HG03095 (cell line): ENCODE results near the gene MFSD2B.
"Not testable (repeated sequence)": the region's sequence is repeated elsewhere in the genome, so short reads cannot be mapped to it uniquely, and the experiment has no call there.

Experiments used
- ATAC-seq: cut with Tn5 transposase; IDR thresholded peaks from one replicate; pipeline ENCODE4 v1.9.1; 2021; ENCODE audit warnings: moderate library complexity; ENCODE audit not compliant: unreplicated experiment

MFSD2B gene

GRCh38 chr2:24017711-24018110 is 7.8 kb downstream of the MFSD2B start:
- no peak for ATAC-seq

- no peak for ATAC-seq
Measured at GRCh38 chr2:24018241-24018640, 8.4 kb downstream of the MFSD2B start.

DNA sequence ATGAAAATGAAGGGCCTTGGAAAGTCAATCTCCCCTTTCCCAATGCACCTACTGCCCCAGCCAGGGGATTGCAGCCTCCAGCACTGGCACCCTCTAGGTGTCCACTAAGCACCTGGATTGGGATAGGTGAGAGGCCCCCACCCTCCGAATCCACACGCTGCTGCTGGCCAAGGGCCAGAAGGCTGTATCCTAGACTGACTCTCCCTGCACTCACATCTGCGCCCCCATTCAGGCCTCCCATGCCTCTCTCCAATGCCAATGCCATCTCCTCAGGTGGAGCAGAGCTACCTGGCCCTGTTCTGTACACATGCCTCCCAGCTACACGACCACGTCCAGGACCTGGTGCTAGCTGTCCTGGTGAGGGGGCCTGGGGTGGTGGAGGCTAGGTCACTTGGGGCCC is 9.8 kb downstream of the MFSD2B start:
- no peak for ATAC-seq

DNA sequence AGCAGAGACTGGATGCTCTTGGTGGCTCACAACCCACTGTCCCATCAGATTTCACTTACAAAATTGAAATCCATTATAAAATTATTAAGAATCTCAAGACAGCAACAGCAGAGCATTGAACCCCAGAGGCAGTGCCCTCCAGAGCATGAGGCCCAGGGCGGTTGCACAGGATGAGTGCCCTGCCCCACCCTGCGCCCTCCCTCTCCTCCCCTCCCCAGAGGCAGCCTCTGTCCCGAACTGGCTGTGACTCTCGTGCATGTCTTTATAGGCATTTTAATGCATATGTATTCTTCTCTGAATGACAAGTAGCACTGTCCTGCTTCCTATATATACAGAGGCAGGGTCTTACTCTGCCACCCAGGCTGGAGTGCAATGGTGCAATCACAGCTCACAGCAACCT is 10.4 kb downstream of the MFSD2B start:
- ATAC-seq: no peak

DNA sequence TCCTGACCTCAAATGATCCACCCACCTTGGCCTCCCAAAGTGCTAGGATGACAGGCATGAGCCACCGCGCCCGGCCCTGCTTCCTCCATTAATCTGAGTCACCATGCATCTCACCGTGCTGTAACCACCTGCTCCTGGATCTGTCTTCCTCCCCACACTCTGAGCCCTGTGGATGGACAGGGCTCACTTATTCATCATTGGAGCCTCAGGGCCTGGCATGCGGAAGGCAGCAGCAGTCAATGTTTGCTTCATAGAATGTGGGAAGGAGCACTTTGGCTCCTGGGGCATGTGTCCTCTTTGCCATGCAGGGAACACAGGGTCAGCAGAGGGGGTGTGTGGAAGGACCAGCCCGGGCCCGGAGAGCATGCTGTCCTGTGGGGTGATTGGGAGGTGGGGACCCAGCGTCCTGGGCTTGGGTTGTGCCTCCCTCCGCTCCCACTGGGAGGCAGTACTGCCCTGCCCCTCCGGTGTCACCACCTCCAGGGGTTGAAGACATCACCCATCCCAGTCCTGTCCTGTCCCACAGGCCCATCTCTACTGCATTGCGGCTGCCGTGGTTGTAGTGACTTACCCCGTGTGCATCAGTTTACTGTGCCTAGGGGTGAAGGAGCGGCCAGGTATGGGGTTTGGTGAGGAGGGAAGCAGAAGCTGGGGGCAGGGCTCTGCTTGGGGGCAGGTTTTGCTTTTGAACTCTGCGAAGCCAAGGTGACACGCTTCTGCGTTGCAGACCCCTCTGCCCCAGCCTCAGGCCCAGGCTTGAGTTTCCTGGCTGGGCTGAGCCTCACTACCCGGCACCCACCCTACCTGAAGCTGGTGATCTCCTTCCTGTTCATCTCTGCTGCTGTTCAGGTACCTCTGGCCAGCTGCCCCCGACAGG is 11.5 kb downstream of the MFSD2B start:
- no peak for ATAC-seq

DNA sequence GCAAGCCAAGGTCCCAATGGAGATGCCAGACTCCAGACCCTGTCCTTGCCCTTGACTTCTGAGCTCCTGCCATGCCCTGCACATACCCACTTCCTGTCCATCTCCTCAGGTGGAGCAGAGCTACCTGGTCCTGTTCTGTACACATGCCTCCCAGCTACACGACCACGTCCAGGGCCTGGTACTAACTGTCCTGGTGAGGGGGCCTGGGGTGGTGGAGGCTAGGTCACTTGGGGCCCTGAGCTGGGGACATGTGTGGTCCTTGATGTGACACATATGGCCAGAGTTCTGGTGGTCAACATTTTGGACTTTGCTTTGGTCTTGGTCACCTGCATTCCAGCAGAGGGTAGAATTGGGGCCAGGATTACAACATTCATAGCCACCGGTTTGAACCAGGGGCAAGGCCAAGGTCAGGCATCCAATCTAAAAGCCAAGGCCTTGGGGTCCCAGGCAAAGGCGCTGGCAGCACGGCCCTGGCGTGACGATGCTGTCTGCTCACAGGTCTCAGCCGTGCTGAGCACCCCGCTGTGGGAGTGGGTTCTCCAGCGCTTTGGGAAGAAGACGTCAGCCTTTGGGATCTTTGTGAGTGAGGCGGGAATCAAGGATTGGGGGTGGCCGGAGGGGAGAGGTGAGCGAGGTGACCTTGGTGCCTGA is 12.6 kb downstream of the MFSD2B start:
- ATAC-seq: no peak

DNA sequence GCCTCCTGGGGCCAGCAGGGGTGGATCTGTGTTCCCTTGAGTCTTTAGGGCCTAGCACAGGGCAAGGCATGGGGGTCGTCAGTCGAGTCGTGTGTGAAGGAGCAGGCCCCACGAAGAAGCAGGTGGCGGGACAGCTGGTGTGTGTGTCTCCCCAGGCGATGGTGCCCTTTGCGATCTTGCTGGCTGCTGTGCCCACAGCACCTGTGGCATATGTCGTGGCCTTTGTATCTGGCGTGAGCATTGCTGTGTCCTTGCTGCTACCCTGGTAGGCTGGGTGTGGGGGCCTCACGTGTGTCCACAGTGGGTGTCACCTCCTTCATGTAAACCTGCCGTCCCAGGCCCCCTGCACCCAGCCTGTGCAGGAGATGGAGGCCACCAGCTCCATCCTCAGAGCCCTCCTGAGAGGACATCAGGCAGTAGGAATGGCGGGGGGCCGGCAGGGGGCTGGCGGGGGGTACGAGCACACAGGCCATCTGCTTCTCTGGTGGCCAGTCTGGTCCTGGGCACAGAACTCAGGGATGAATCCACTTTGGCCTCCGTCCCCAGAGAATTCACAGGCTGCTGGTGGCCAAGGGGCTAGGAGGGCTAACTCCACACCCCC is 13.2 kb downstream of the MFSD2B start:
- ATAC-seq: no peak

DNA sequence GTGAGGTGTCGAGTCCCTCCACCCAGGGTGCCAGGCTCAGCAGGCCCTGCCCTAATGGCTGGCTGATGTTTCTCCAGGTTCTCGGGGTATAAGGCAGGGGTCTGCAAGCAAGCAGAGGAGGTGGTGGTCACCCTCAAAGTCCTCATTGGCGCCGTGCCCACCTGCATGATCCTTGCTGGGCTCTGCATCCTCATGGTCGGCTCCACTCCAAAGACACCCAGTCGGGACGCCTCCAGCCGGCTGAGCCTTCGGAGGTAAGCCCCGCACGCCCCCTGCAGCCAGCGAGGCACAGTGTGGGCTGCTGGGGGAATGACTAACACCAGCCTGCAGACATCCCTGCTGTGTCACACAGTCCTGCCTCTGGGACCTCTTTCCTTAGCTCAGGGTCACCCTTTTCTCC is 14.1 kb downstream of the MFSD2B start:
- ATAC-seq: no peak

DNA sequence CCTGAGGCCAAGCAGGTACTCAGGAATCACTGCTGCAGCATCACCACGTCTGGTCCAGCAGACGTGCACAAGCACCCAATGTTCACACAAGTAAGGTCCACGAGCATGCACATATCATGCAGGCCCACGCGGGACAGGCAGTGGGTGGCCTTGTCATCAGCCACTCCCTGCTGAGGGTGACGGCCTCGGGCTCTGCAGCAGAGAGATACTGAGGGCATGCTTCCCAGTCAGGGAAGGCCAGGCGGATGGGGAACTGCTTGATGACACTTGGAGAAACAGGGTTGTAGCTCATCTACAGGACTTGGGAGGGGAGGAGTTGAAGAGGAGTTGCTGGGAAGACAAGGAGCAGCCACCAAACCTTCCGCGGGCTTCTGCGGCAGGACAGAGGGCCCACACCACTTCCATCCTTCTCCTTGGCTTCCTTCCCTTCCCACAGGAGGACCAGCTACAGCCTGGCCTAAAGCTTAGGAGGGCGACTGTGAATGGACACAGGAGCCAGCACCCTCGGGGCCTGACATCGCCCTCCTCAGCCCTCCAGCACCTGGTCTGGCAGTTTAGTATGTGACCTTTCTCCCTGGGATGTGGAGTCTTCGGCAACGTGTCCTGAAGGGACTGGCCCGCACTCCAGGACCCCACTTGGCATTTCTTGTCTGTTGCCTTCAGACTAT is 15.2 kb downstream of the MFSD2B start:
- ATAC-seq: no peak

GRCh38 chr2:24026233-24026632 is 16.3 kb downstream of the MFSD2B start:
- ATAC-seq: no peak

GRCh38 chr2:24038786-24039499 is 29.1 kb downstream of the MFSD2B start:
- no peak for ATAC-seq

- ATAC-seq: no peak
Measured at GRCh38 chr2:24040511-24040910, 30.6 kb downstream of the MFSD2B start.

- ATAC-seq: not testable (repeated sequence)
Measured at GRCh38 chr2:24043133-24043532, 33.2 kb downstream of the MFSD2B start.

- no peak for ATAC-seq
Measured at GRCh38 chr2:24045511-24046508, 35.9 kb downstream of the MFSD2B start.

GRCh38 chr2:24046599-24046929 is 36.7 kb downstream of the MFSD2B start:
- no peak for ATAC-seq

- peak; percentile 99 for ATAC-seq
Measured at GRCh38 chr2:24046930-24047702, 37.2 kb downstream of the MFSD2B start, which contains the start of gene WDCP. Gene WDCP (minus strand): TSS chr2:24047391. CDS start chr2:24039494, 7,897 bp downstream.

DNA sequence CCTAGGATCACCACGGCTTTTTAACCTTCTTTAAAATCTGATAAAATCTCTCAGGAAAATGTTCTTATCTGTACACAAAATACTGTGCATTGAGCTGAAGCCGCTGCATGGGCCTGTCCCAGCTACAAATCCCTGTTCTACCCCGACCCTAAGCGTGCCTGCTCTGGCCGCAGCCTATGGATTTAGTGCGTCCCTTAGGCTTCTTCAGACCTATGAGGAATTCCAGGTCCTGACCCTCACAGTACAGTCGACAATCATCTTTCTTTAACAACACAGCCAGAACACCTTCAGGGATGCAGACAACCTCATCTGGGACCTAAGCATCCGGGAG is 37.8 kb downstream of the MFSD2B start:
- no peak for ATAC-seq

GRCh38 chr2:24048769-24049484 is 39.0 kb downstream of the MFSD2B start:
- ATAC-seq: no peak
